NK-92 (cell line): ENCODE results near the gene TRIM6.
"Not testable (repeated sequence)": the region's sequence is repeated elsewhere in the genome, so short reads cannot be mapped to it uniquely, and the experiment has no call there.

ENCODE experiments used
- DNase-seq: peaks from one replicate; lab custom pipeline; 2025; ENCODE audit not compliant: unreplicated experiment; lab: John Stamatoyannopoulos, UW

Gene TRIM6

GRCh38 chr11:5604896-5605295, 8.5 kb downstream of the TRIM6 start:
- no peak for DNase-seq

- no peak for DNase-seq
Observed at GRCh38 chr11:5605849-5606248, 9.4 kb downstream of the TRIM6 start.

GRCh38 chr11:5608808-5609207, 12.4 kb downstream of the TRIM6 start:
- no peak for DNase-seq

- no peak for DNase-seq
Observed at GRCh38 chr11:5610446-5610845, 14.0 kb downstream of the TRIM6 start.

- no peak for DNase-seq
Observed at GRCh38 chr11:5611627-5612026, 15.2 kb downstream of the TRIM6 start.

GRCh38 chr11:5618807-5619206, 22.4 kb downstream of the TRIM6 start:
- no peak for DNase-seq

- DNase-seq, result no peak
Observed at GRCh38 chr11:5620651-5621521, 24.4 kb downstream of the TRIM6 start.

GRCh38 chr11:5621580-5621979, 25.1 kb downstream of the TRIM6 start:
- DNase-seq, result no peak

- DNase-seq, result no peak
Observed at GRCh38 chr11:5622802-5623201, 26.4 kb downstream of the TRIM6 start.

GRCh38 chr11:5624489-5625279, 28.2 kb downstream of the TRIM6 start, which contains the start of gene TRIM34:
TRIM34 (plus strand) TSS chr11:5625001; CDS start chr11:5632332, 7,331 bp downstream.
- DNase-seq, result no peak

GRCh38 chr11:5625281-5625680, 28.8 kb downstream of the TRIM6 start:
- DNase-seq, result no peak

- no peak for DNase-seq
Observed at GRCh38 chr11:5626196-5626595, 29.8 kb downstream of the TRIM6 start.

- no peak for DNase-seq
Observed at GRCh38 chr11:5631417-5631816, 35.0 kb downstream of the TRIM6 start.

- DNase-seq, result no peak
Observed at GRCh38 chr11:5631969-5632635, 35.7 kb downstream of the TRIM6 start.

- no peak for DNase-seq
Observed at GRCh38 chr11:5639953-5640352, 43.5 kb downstream of the TRIM6 start.

- DNase-seq, result no peak
Observed at GRCh38 chr11:5643585-5643984, 47.1 kb downstream of the TRIM6 start.

- no peak for DNase-seq
Observed at GRCh38 chr11:5646139-5646538, 49.7 kb downstream of the TRIM6 start.

- DNase-seq, result no peak
Observed at GRCh38 chr11:5655474-5655873, 59.0 kb downstream of the TRIM6 start.

- not testable (repeated sequence) for DNase-seq
Observed at GRCh38 chr11:5656956-5657355, 60.5 kb downstream of the TRIM6 start.

- DNase-seq, result no peak
Observed at GRCh38 chr11:5658318-5658717, 61.9 kb downstream of the TRIM6 start.
